ENCODE measurements around the gene CRB2.

Gene CRB2

GRCh38 chr9:123346826-123347225 is 9.2 kb upstream of the CRB2 start:
- Histone ChIP-seq H3K36me3 (ENCODE audit: insufficient read depth, low read length) (no peaks in the 10 kb centered on the region), H3K27me3 (ENCODE audit: insufficient read depth, low read length, poor library complexity) (no peaks in the 10 kb centered on the region), H3K4me3 (ENCODE audit: low read depth in 1 of 2, low read length in 2 of 2) (no peak overlapping the region), H3K4me2 (ENCODE audit: insufficient read depth, low read length) (no peak overlapping the region), H3K9ac (ENCODE audit: low read depth, low read length) (no peak overlapping the region), H2AFZ (ENCODE audit: low read depth, low read length) (no peak overlapping the region), H3K79me2 (ENCODE audit: insufficient read depth, low read length) (no peaks in the 10 kb centered on the region), H4K20me1 (ENCODE audit: insufficient read depth, low read length) (0 out of 2 replicates have a peak, but pooled peaks cover 4% of the 10 kb centered on the region), H3K9me3 (ENCODE audit: insufficient read depth, low read length, severe bottlenecking) (no peaks in the 10 kb centered on the region), H3K27ac (ENCODE audit: low read length) (no peak overlapping the region), H3K4me1 (ENCODE audit: insufficient read depth, low read length) (peaks cover 4% of the 10 kb centered on the region; the same call in 1 of the 2 replicates)
- TF ChIP-seq EZH2 (IDR thresholded peaks at IDR 0.05; ENCODE audit: borderline replicate concordance, low read depth, low read length, severe bottlenecking) (no peak), CTCF (IDR thresholded peaks at IDR 0.05; ENCODE audit: borderline replicate concordance, extremely low read depth, low read length, poor library complexity, severe bottlenecking) (no peak)
- DNase-seq (no peak), ATAC-seq (ENCODE audit: insufficient read depth, low read depth) (no peak)

- Histone ChIP-seq H3K4me1 (ENCODE audit: insufficient read depth, low read length) (peaks cover 4% of the 10 kb centered on the region; the same call in 1 of the 2 replicates), H3K4me2 (ENCODE audit: insufficient read depth, low read length) (no peak overlapping the region), H3K27me3 (ENCODE audit: insufficient read depth, low read length, poor library complexity) (peaks cover under 1% of the 10 kb centered on the region), H3K4me3 (ENCODE audit: low read depth in 1 of 2, low read length in 2 of 2) (no peak overlapping the region), H3K79me2 (ENCODE audit: insufficient read depth, low read length) (no peaks in the 10 kb centered on the region), H4K20me1 (ENCODE audit: insufficient read depth, low read length) (0 out of 2 replicates have a peak, but pooled peaks cover 4% of the 10 kb centered on the region), H3K9me3 (ENCODE audit: insufficient read depth, low read length, severe bottlenecking) (no peaks in the 10 kb centered on the region), H2AFZ (ENCODE audit: low read depth, low read length) (no peak overlapping the region), H3K36me3 (ENCODE audit: insufficient read depth, low read length) (no peaks in the 10 kb centered on the region), H3K9ac (ENCODE audit: low read depth, low read length) (no peak overlapping the region), H3K27ac (ENCODE audit: low read length) (no peak overlapping the region)
- TF ChIP-seq CTCF (IDR thresholded peaks at IDR 0.05; ENCODE audit: borderline replicate concordance, extremely low read depth, low read length, poor library complexity, severe bottlenecking) (no peak), EZH2 (IDR thresholded peaks at IDR 0.05; ENCODE audit: borderline replicate concordance, low read depth, low read length, severe bottlenecking) (no peak)
- DNase-seq = no peak
- ATAC-seq (ENCODE audit: insufficient read depth, low read depth) = no peak
Observed at GRCh38 chr9:123347289-123348060, 8.5 kb upstream of the CRB2 start.

GRCh38 chr9:123348317-123348992 is 7.5 kb upstream of the CRB2 start:
- ATAC-seq (ENCODE audit: insufficient read depth, low read depth) (no peak), DNase-seq (no peak)
- Histone ChIP-seq H3K9me3 (ENCODE audit: insufficient read depth, low read length, severe bottlenecking) (no peaks in the 10 kb centered on the region), H3K4me3 (ENCODE audit: low read depth in 1 of 2, low read length in 2 of 2) (no peak overlapping the region), H3K79me2 (ENCODE audit: insufficient read depth, low read length) (no peaks in the 10 kb centered on the region), H3K4me2 (ENCODE audit: insufficient read depth, low read length) (no peak overlapping the region), H4K20me1 (ENCODE audit: insufficient read depth, low read length) (0 out of 2 replicates have a peak, but pooled peaks cover 4% of the 10 kb centered on the region), H3K36me3 (ENCODE audit: insufficient read depth, low read length) (no peaks in the 10 kb centered on the region), H3K27me3 (ENCODE audit: insufficient read depth, low read length, poor library complexity) (peaks cover 3% of the 10 kb centered on the region), H2AFZ (ENCODE audit: low read depth, low read length) (no peak overlapping the region), H3K9ac (ENCODE audit: low read depth, low read length) (no peak overlapping the region), H3K4me1 (ENCODE audit: insufficient read depth, low read length) (peaks cover 4% of the 10 kb centered on the region; the same call in 1 of the 2 replicates), H3K27ac (ENCODE audit: low read length) (no peak overlapping the region)
- no peak for TF ChIP-seq EZH2 (IDR thresholded peaks at IDR 0.05; ENCODE audit: borderline replicate concordance, low read depth, low read length, severe bottlenecking)
- TF ChIP-seq CTCF (IDR thresholded peaks at IDR 0.05; ENCODE audit: borderline replicate concordance, extremely low read depth, low read length, poor library complexity, severe bottlenecking) = no peak
